ENCODE results near the gene MPPED1. TPM values are rescaled to one million over a fixed set of nuclear protein-coding genes. Genes with fewer than 3 reads are reported as not detected.

The MPPED1 gene
- total and polyA plus RNA-seq, 2 of the 13 experiments (the other 11 are each of a cell fraction or from before 2014, with no cell fraction given): 0.77 TPM; not detected in 1

DNA sequence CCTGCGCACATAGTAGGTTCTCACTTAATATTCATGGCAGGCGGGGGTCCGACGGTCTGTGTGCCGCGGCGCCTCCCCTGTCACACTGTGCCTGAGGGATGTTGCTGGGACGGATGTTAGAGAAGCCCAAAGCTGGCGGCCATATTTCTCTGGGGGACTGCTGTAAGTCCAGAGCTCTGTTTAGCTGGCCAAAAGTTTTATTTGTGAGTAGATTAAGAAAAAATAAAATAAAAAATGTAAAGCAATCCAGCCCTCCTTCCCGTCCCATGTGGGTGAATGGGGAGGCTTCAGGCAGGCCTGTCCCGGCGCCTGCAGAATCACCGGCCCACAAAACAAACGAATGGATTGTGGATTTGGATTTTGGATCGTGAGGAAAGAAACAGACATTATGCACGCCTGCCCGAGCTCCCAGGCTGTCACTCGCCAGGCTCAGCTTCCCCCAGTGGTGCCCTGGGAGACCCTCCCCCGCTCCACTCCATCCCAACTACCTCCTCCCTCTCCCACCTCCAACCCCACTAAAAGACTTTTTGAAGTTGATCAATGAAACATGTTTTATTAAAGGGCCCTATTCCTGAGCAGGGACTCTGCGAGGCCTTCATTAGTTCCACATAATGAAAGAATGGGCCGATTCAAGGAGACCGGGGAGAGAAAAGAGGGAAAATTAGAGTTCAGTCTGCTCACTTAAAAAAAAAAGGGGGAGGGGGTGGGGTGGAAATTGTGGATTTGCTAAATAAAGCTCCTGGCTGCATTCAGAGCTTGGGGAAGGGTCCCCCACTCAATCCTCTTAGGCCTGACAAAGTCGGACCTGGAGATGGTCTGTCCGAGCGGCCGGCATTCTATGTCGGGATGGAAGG lies 48.3 kb upstream of the MPPED1 start:
- 39% methylated on average over 27 of the region's 27 CpGs for WGBS (ENCODE audit: low lambda C conversion rate)
- FAIRE-seq (no peak), DNase-seq (ENCODE audit: low spot score) (no peak), ATAC-seq (no peak)
- POLR2A ChIA-PET: no interaction called here
- TF ChIP-seq ADNP (CRISPR knock-in tag; IDR thresholded peaks at IDR 0.05): no peak
- TF ChIP-seq ZNF891 (CRISPR knock-in tag; IDR thresholded peaks at IDR 0.05): no peak
- TF ChIP-seq IKZF1 (IDR thresholded peaks at IDR 0.05): no peak
- TF ChIP-seq, protein P1, sequence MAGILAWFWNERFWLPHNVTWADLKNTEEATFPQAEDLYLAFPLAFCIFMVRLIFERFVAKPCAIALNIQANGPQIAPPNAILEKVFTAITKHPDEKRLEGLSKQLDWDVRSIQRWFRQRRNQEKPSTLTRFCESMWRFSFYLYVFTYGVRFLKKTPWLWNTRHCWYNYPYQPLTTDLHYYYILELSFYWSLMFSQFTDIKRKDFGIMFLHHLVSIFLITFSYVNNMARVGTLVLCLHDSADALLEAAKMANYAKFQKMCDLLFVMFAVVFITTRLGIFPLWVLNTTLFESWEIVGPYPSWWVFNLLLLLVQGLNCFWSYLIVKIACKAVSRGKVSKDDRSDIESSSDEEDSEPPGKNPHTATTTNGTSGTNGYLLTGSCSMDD (CRISPR knock-in tag; IDR thresholded peaks at IDR 0.05): no peak
- TF ChIP-seq REL (CRISPR knock-in tag; conservative IDR thresholded peaks at IDR 0.05): no peak
- TF ChIP-seq ZIK1 (CRISPR knock-in tag; IDR thresholded peaks at IDR 0.05; ENCODE audit: borderline replicate concordance, low read depth): no peak
- no peak for TF ChIP-seq ZBTB4 (CRISPR knock-in tag; IDR thresholded peaks at IDR 0.05; ENCODE audit: borderline replicate concordance)
- TF ChIP-seq ZNF83 (CRISPR knock-in tag; IDR thresholded peaks at IDR 0.05; ENCODE audit: borderline replicate concordance): no peak
- no peak for TF ChIP-seq RARA (CRISPR knock-in tag; IDR thresholded peaks at IDR 0.05)
- no peak for TF ChIP-seq THAP7 (CRISPR knock-in tag; IDR thresholded peaks at IDR 0.05)
- TF ChIP-seq ZNF543 (CRISPR knock-in tag; IDR thresholded peaks at IDR 0.05): no peak
- no peak for TF ChIP-seq KMT2A (CRISPR knock-in tag; IDR thresholded peaks at IDR 0.05)
- TF ChIP-seq, protein P2, sequence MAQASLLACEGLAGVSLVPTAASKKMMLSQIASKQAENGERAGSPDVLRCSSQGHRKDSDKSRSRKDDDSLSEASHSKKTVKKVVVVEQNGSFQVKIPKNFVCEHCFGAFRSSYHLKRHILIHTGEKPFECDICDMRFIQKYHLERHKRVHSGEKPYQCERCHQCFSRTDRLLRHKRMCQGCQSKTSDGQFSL (CRISPR knock-in tag; IDR thresholded peaks at IDR 0.05): no peak
- Histone ChIP-seq H3K79me2 (ENCODE audit: insufficient read depth, low read length) (no peaks in the 10 kb centered on the region), H3K4me2 (ENCODE audit: low read depth, low read length) (no peak overlapping the region), H3K4me3 (replicated peaks in 1 of 3; ENCODE audit: insufficient read depth in 1 of 3, low read depth in 2 of 3, low read length in 3 of 3) (no peak overlapping the region), H3K36me3 (replicated peaks in 1 of 2; ENCODE audit: control insufficient read depth in 1 of 2, insufficient read depth in 2 of 2, low read length in 2 of 2) (no peaks in the 10 kb centered on the region), H2AFZ (ENCODE audit: low read length) (no peak overlapping the region), H3K9me3 (ENCODE audit: low read length) (no peaks in the 10 kb centered on the region), H3K9ac (ENCODE audit: insufficient read depth, low read depth, low read length) (no peak overlapping the region), H3K27me3 (ENCODE audit: control insufficient read depth in 1 of 2, insufficient read depth in 2 of 2, low read length in 2 of 2) (0 out of 5 replicates have a peak, but pooled peaks cover 0 to 6% of the 10 kb centered on the region in 2 experiments), H3K27ac (ENCODE audit: extremely low read length, insufficient read depth, low read length) (no peak overlapping the region), H4K20me1 (ENCODE audit: insufficient read depth, low read length) (no peaks in the 10 kb centered on the region), H3K4me1 (ENCODE audit: insufficient read depth, low read length) (no peaks in the 10 kb centered on the region)
- in situ Hi-C loops (cut with HindIII; ENCODE audit: extremely low pct_ligation_motif_present, low pct_unique_long_range_greater_than_20kb): no loop called here
- BruUV-seq (replicated peaks): no TSS peak
- CTCF ChIA-PET (ENCODE audit: low intra/inter-chr PET ratio, low total read pairs): no interaction called here
- intact Hi-C loops (cut with micrococcal nuclease; ENCODE audit: unreplicated experiment): no loop called here
